Glutamatergic neuron (in vitro differentiated cells): ENCODE measurements around the gene CFAP77. TPM values are rescaled to one million over a fixed set of nuclear protein-coding genes. Genes with fewer than 3 reads are reported as not detected.

Source experiments
- DNase-seq: peaks from one replicate; pipeline ENCODE4 v3.0.0; 2022
- H3K27ac Mint-ChIP-seq: one replicate; pipeline ENCODE4 v1.8.0; 2020; ENCODE audit warnings: mild to moderate bottlenecking, mixed read lengths, inconsistent platforms; ENCODE audit not compliant: unreplicated experiment
- H3K27me3 Mint-ChIP-seq: one replicate; pipeline ENCODE4 v1.8.0; 2020; ENCODE audit warnings: mild to moderate bottlenecking, moderate library complexity, mixed read lengths, inconsistent platforms; ENCODE audit not compliant: unreplicated experiment
- H3K36me3 Mint-ChIP-seq: one replicate; pipeline ENCODE4 v1.8.0; 2020; ENCODE audit warnings: mild to moderate bottlenecking, mixed read lengths, inconsistent platforms; ENCODE audit not compliant: unreplicated experiment
- H3K4me1 Mint-ChIP-seq: one replicate; pipeline ENCODE4 v1.8.0; 2020; ENCODE audit warnings: mild to moderate bottlenecking, low read depth, mixed read lengths, inconsistent platforms; ENCODE audit not compliant: unreplicated experiment
- H3K4me3 Mint-ChIP-seq: one replicate; pipeline ENCODE4 v1.8.0; 2020; ENCODE audit warnings: mild to moderate bottlenecking, mixed read lengths, inconsistent platforms; ENCODE audit not compliant: unreplicated experiment
- H3K9me3 Mint-ChIP-seq: one replicate; pipeline ENCODE4 v1.8.0; 2020; ENCODE audit warnings: mild to moderate bottlenecking, moderate library complexity, mixed read lengths, inconsistent platforms; ENCODE audit not compliant: unreplicated experiment
- total RNA-seq: library from RNA; stranded (reverse); fragmentation: NEBNext Ultra II Directional; extraction: Animal tissue kit (Norgen Biotek cat#: 25700); gene quantifications from one replicate; pipeline ENCODE4 v1.2.1, GENCODE V29; 2021; ENCODE audit not compliant: unreplicated experiment
- TF ChIP-seq, protein P1 (sequence below): fragments of 200-600 bp; sonication (generic); IDR thresholded peaks from one replicate; pipeline ENCODE4 v1.5.0; 2021; ENCODE audit not compliant: partially characterized antibody, unreplicated experiment

CFAP77 gene
- total RNA-seq, 1 donor from 2014 or later, result not detected

DNA sequence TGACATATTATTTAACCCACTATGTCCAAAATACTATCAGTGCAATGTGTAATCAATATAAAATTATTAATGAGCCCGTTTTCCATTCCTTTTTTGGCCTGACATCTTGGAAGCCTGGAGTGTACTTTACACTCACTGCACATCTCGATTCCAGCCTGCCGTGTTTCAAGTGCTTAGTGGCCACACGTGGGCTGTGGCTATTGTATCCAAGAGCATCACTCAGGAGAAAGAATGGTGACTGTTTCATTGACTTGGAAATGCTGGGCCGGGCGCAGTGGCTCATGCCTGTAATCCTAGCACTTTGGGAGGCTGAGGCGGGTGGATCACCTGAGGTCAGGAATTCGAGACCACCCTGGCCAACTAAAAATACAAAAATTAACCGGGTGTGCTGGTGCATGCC is 54.5 kb downstream of the CFAP77 start:
- TF ChIP-seq, protein P1, sequence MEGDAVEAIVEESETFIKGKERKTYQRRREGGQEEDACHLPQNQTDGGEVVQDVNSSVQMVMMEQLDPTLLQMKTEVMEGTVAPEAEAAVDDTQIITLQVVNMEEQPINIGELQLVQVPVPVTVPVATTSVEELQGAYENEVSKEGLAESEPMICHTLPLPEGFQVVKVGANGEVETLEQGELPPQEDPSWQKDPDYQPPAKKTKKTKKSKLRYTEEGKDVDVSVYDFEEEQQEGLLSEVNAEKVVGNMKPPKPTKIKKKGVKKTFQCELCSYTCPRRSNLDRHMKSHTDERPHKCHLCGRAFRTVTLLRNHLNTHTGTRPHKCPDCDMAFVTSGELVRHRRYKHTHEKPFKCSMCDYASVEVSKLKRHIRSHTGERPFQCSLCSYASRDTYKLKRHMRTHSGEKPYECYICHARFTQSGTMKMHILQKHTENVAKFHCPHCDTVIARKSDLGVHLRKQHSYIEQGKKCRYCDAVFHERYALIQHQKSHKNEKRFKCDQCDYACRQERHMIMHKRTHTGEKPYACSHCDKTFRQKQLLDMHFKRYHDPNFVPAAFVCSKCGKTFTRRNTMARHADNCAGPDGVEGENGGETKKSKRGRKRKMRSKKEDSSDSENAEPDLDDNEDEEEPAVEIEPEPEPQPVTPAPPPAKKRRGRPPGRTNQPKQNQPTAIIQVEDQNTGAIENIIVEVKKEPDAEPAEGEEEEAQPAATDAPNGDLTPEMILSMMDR, result no peak
- Mint-ChIP-seq H3K9me3 (no peaks in the 10 kb centered on the region), H3K4me3 (no peak overlapping the region), H3K27me3 (peaks cover 5% of the 10 kb centered on the region), H3K4me1 (peaks cover 9% of the 10 kb centered on the region), H3K27ac (no peak overlapping the region), H3K36me3 (no peaks in the 10 kb centered on the region)
- DNase-seq, result no peak

DNA sequence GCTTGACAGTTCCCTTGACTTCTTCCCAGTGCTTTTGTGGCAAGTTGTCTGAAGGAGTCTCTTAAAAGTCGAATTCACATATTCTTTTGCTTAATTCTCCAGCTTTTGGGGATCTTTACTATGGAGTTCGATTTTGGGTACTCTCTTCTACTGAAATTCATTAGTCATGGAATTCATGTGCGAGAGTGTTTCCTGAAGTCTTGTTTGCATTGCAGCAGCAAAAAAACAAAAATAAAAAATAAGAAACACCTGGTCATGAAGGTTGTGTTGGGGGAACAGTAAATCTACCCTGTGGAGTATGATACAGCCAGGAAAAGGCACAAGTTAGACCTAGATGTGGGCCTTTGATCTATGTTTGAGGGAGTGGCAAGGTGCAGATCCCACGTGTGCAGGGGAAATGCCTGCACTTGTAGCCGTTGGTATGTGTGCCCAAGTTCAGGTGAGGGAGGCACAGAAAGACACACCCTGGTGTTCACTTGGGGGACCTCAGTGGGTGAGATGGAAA is 55.2 kb downstream of the CFAP77 start:
- H3K36me3 Mint-ChIP-seq, result no peaks in the 10 kb centered on the region
- peaks cover 5% of the 10 kb centered on the region for H3K27me3 Mint-ChIP-seq
- DNase-seq, result no peak
- no peak overlapping the region for H3K4me3 Mint-ChIP-seq
- peaks cover 9% of the 10 kb centered on the region for H3K4me1 Mint-ChIP-seq
- TF ChIP-seq, protein P1, result no peak
- H3K9me3 Mint-ChIP-seq, result no peaks in the 10 kb centered on the region
- H3K27ac Mint-ChIP-seq, result no peak overlapping the region

DNA sequence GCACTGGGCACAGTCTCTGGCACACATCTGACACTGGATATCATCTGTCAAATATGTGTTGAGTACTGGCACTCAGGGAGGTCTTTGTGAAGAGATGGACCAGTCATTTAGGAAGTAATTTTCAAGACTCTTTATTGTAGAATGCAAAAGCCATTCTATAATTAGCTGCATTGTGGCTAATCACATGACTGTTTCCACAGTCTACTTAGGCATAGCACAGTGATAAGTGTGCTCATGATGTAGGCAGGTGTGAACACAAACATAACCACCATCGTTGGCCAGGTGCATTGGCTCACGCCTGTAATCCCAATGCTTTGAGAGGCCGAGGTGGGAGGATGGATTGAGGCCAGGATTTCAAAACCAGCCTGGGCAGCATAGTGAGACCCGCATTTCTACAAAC is 62.2 kb downstream of the CFAP77 start:
- Mint-ChIP-seq H3K27me3 (peaks cover 3% of the 10 kb centered on the region), H3K27ac (no peak overlapping the region), H3K4me3 (no peak overlapping the region), H3K36me3 (no peaks in the 10 kb centered on the region), H3K9me3 (no peaks in the 10 kb centered on the region), H3K4me1 (no peaks in the 10 kb centered on the region)
- no peak for DNase-seq
- TF ChIP-seq, protein P1, result no peak

DNA sequence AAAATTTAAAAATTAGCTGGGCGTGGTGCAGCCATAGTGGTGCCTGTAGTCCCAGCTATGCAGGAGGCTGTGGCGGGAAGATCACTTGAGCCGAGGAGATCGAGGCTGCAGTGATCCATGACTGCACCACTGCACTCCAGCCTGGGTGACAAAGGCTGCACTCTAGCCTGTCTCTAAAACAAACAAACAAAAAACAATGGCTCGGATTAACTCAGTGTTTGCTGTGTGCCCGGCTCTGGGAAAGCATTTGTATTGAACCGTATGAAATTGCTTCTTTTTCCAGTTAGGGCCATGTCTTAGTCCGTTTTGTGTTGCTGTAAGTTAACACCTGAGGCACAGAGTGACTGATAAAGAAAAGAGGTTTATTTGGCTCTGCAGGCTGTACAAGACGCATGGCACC is 62.6 kb downstream of the CFAP77 start:
- no peaks in the 10 kb centered on the region for H3K36me3 Mint-ChIP-seq
- no peak overlapping the region for H3K27ac Mint-ChIP-seq
- TF ChIP-seq, protein P1, result no peak
- no peak for DNase-seq
- no peaks in the 10 kb centered on the region for H3K9me3 Mint-ChIP-seq
- H3K27me3 Mint-ChIP-seq, result peaks cover 2% of the 10 kb centered on the region
- H3K4me3 Mint-ChIP-seq, result no peak overlapping the region
- H3K4me1 Mint-ChIP-seq, result no peaks in the 10 kb centered on the region

DNA sequence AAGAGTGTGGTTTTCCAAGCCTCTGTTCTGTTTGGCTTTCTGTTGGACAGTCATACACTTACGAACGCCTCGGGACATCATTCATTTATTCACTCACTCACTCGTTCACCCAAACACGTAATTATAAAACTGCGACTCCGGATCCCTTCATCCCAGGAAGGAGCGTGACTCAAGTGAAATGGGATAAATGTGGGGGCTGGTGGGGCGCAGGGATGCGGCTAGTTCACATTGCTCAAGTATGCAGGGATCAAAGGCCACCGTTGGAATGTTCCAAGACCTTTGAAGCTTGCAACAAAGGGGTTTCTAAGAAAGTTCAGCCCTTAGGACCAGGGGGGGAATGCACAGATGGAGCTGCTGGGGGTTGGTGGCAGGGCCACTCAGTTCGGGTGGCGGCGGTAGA is 64.2 kb downstream of the CFAP77 start:
- no peak for DNase-seq
- H3K27ac Mint-ChIP-seq, result no peak overlapping the region
- H3K4me1 Mint-ChIP-seq, result no peaks in the 10 kb centered on the region
- H3K9me3 Mint-ChIP-seq, result no peaks in the 10 kb centered on the region
- TF ChIP-seq, protein P1, result no peak
- no peaks in the 10 kb centered on the region for H3K36me3 Mint-ChIP-seq
- no peak overlapping the region for H3K4me3 Mint-ChIP-seq
- no peaks in the 10 kb centered on the region for H3K27me3 Mint-ChIP-seq
